ENCODE data around the gene KRTCAP2.
A peak's percentile ranks its signal among the peaks of the same experiment; 100 is the strongest.
"Not testable (repeated sequence)": the region's sequence is repeated elsewhere in the genome, so short reads cannot be mapped to it uniquely, and the experiment has no call there.

The KRTCAP2 gene

GRCh38 chr1:155168105-155168445, 5.0 kb downstream of the KRTCAP2 start:
- DNase-seq, result not testable (repeated sequence)

GRCh38 chr1:155167166-155168104, 5.7 kb downstream of the KRTCAP2 start:
- DNase-seq, result peak; percentile 91 to 95 (median 95)

GRCh38 chr1:155166471-155167165, 6.5 kb downstream of the KRTCAP2 start:
- DNase-seq, result peak in 1 of 3 donors; percentile 31

GRCh38 chr1:155166051-155166470, 7.0 kb downstream of the KRTCAP2 start:
- no peak for DNase-seq

- not testable (repeated sequence) for DNase-seq
These were observed 8.5 kb downstream of the KRTCAP2 start for GRCh38 chr1:155164625-155165024.

- DNase-seq, result not testable (repeated sequence)
These were observed 9.3 kb downstream of the KRTCAP2 start for GRCh38 chr1:155163785-155164184.

- DNase-seq, result not testable (repeated sequence)
These were observed 10.5 kb downstream of the KRTCAP2 start for GRCh38 chr1:155162631-155163030.

- no peak for DNase-seq
These were observed 13.0 kb downstream of the KRTCAP2 start for GRCh38 chr1:155160128-155160527.

GRCh38 chr1:155158991-155159390, 14.1 kb downstream of the KRTCAP2 start:
- DNase-seq, result no peak

- DNase-seq, result not testable (repeated sequence)
These were observed 17.0 kb downstream of the KRTCAP2 start for GRCh38 chr1:155155996-155156643.

GRCh38 chr1:155145491-155145890, 27.6 kb downstream of the KRTCAP2 start:
- DNase-seq, result no peak

- peak; percentile 72 to 82 (median 79) for DNase-seq
These were observed 31.4 kb downstream of the KRTCAP2 start for GRCh38 chr1:155141749-155142148.

GRCh38 chr1:155140630-155140953, 32.5 kb downstream of the KRTCAP2 start:
- DNase-seq, result no peak

GRCh38 chr1:155139895-155140629, 33.0 kb downstream of the KRTCAP2 start, which contains the start of gene DPM3:
Gene DPM3, minus strand, starts transcription at chr1:155140531. Its CDS starts 291 bp downstream, at chr1:155140240.
- peak; percentile 91 to 95 (median 94) for DNase-seq

- no peak for DNase-seq
These were observed 35.8 kb downstream of the KRTCAP2 start for GRCh38 chr1:155137154-155137949.

GRCh38 chr1:155136748-155137147, 36.4 kb downstream of the KRTCAP2 start:
- DNase-seq, result no peak

GRCh38 chr1:155135415-155136028, 37.6 kb downstream of the KRTCAP2 start, which contains the start of gene SLC50A1:
Gene SLC50A1, plus strand, starts transcription at chr1:155135852. Its CDS starts 60 bp downstream, at chr1:155135912.
- DNase-seq, result peak; percentile 97 to 99 (median 97)

GRCh38 chr1:155134880-155135414, 38.2 kb downstream of the KRTCAP2 start:
- peak; percentile 97 to 99 (median 98) for DNase-seq

GRCh38 chr1:155134322-155134721, 38.8 kb downstream of the KRTCAP2 start:
- DNase-seq, result no peak

GRCh38 chr1:155133799-155134281, 39.3 kb downstream of the KRTCAP2 start:
- no peak for DNase-seq

GRCh38 chr1:155131856-155132255, 41.2 kb downstream of the KRTCAP2 start:
- DNase-seq, result no peak

Measured in suppressor macrophage treated with lipopolysaccharide for 1 hour (primary cell).